ENCODE results near the gene FAM98B.

GRCh38 chr15:38455092-38455491, 1.2 kb downstream of the FAM98B start:
- TF ChIP-seq, protein P1, sequence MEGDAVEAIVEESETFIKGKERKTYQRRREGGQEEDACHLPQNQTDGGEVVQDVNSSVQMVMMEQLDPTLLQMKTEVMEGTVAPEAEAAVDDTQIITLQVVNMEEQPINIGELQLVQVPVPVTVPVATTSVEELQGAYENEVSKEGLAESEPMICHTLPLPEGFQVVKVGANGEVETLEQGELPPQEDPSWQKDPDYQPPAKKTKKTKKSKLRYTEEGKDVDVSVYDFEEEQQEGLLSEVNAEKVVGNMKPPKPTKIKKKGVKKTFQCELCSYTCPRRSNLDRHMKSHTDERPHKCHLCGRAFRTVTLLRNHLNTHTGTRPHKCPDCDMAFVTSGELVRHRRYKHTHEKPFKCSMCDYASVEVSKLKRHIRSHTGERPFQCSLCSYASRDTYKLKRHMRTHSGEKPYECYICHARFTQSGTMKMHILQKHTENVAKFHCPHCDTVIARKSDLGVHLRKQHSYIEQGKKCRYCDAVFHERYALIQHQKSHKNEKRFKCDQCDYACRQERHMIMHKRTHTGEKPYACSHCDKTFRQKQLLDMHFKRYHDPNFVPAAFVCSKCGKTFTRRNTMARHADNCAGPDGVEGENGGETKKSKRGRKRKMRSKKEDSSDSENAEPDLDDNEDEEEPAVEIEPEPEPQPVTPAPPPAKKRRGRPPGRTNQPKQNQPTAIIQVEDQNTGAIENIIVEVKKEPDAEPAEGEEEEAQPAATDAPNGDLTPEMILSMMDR (IDR thresholded peaks at IDR 0.05), result no peak
- TF ChIP-seq EZH2 (IDR thresholded peaks at IDR 0.05; ENCODE audit: borderline replicate concordance, insufficient read depth, low read depth, low read length, poor library complexity, severe bottlenecking), result no peak

All from B cell (primary cell).